ENCODE measurements around the gene PRDM8. TPM values are rescaled to one million over a fixed set of nuclear protein-coding genes. Genes with fewer than 3 reads are reported as not detected.
A peak's percentile ranks its signal among the peaks of the same experiment; 100 is the strongest.

Gene PRDM8
- total and polyA plus RNA-seq, 2 experiments from 2014 or later: 0.65 to 1.8 TPM

DNA sequence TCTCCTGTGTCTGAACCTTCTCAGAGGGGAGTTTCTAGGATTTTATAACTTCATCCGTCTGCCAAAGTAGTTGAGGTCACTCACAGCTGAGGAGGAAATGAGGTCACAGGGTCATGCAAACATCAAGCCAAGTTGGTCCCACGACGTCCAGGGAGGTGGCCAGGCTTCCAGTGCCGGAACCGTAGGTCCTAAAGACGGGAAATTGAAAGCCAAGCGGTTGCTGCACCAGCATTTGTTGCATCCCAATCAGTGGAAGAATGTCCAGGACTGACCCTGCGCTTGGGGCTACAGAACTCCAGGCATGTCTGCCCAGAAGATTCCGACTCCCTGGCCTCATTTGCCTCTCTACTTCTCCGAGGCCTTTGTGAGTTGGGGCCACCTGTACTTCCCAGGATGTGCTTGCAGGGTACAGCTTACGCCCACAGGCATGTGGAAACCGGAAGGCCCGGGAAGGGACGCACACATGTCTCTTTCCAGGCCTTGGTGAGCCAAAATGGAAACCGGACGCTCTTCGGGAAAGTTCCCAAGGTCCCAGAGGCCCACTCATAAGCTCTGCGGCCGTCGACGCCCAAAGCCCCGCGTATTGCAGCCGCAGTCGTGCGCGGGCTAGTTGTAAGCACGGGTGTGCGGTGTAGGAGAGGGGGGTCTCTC, 9.3 kb downstream of the PRDM8 start:
- Histone ChIP-seq H3K4me1 (ENCODE audit: insufficient read depth) (peaks cover 7% of the 10 kb centered on the region), H3K9me2 (replicated peaks; ENCODE audit: insufficient read depth) (no peaks in the 10 kb centered on the region), H3K4me3 (no peak overlapping the region), H3K4me2 (peak overlapping the region; percentile 59), H3K27me3 (peaks cover 90% of the 10 kb centered on the region), H2AFZ (no peak overlapping the region), H3K27ac (no peak overlapping the region), H3K9me3 (ENCODE audit: low read depth) (no peaks in the 10 kb centered on the region), H3K36me3 (replicated peaks; ENCODE audit: insufficient read depth, low read depth) (no peaks in the 10 kb centered on the region), H4K20me1 (ENCODE audit: insufficient read depth, poor library complexity, severe bottlenecking) (no peaks in the 10 kb centered on the region), H3K79me2 (no peaks in the 10 kb centered on the region)
- WGBS (ENCODE audit: low lambda C conversion rate, missing lambda C conversion rate): 41% methylated on average over 29 of the region's 29 CpGs
- DNase-seq (ENCODE audit: low spot score): no peak
- TF ChIP-seq EZH2phosphoT487 (IDR thresholded peaks at IDR 0.05; ENCODE audit: low read depth, severe bottlenecking, unreplicated experiment) (no peak), EZH2 (IDR thresholded peaks at IDR 0.05; ENCODE audit: borderline replicate concordance) (no peak)
- TF ChIP-seq, protein P1, sequence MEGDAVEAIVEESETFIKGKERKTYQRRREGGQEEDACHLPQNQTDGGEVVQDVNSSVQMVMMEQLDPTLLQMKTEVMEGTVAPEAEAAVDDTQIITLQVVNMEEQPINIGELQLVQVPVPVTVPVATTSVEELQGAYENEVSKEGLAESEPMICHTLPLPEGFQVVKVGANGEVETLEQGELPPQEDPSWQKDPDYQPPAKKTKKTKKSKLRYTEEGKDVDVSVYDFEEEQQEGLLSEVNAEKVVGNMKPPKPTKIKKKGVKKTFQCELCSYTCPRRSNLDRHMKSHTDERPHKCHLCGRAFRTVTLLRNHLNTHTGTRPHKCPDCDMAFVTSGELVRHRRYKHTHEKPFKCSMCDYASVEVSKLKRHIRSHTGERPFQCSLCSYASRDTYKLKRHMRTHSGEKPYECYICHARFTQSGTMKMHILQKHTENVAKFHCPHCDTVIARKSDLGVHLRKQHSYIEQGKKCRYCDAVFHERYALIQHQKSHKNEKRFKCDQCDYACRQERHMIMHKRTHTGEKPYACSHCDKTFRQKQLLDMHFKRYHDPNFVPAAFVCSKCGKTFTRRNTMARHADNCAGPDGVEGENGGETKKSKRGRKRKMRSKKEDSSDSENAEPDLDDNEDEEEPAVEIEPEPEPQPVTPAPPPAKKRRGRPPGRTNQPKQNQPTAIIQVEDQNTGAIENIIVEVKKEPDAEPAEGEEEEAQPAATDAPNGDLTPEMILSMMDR (IDR thresholded peaks at IDR 0.05; ENCODE audit: poor library complexity): no peak

GRCh38 chr4:80207172-80207583, 9.9 kb downstream of the PRDM8 start:
- peak overlapping the region; percentile 59 for H3K4me2 ChIP-seq
- H3K27ac ChIP-seq: no peak overlapping the region
- no peak overlapping the region for H2AFZ ChIP-seq
- peaks cover 85% of the 10 kb centered on the region for H3K27me3 ChIP-seq
- H3K9me2 ChIP-seq (replicated peaks; ENCODE audit: insufficient read depth): no peaks in the 10 kb centered on the region
- TF ChIP-seq EZH2 (IDR thresholded peaks at IDR 0.05; ENCODE audit: borderline replicate concordance) (no peak), EZH2phosphoT487 (IDR thresholded peaks at IDR 0.05; ENCODE audit: low read depth, severe bottlenecking, unreplicated experiment) (no peak)
- H3K4me3 ChIP-seq: no peak overlapping the region
- H3K4me1 ChIP-seq (ENCODE audit: insufficient read depth): peaks cover 7% of the 10 kb centered on the region
- WGBS (ENCODE audit: low lambda C conversion rate, missing lambda C conversion rate): 26% methylated on average over 25 of the region's 27 CpGs
- no peaks in the 10 kb centered on the region for H3K79me2 ChIP-seq
- no peaks in the 10 kb centered on the region for H3K9me3 ChIP-seq (ENCODE audit: low read depth)
- H3K36me3 ChIP-seq (replicated peaks; ENCODE audit: insufficient read depth, low read depth): no peaks in the 10 kb centered on the region
- H4K20me1 ChIP-seq (ENCODE audit: insufficient read depth, poor library complexity, severe bottlenecking): no peaks in the 10 kb centered on the region
- peak; percentile 54 for DNase-seq (ENCODE audit: low spot score)

DNA sequence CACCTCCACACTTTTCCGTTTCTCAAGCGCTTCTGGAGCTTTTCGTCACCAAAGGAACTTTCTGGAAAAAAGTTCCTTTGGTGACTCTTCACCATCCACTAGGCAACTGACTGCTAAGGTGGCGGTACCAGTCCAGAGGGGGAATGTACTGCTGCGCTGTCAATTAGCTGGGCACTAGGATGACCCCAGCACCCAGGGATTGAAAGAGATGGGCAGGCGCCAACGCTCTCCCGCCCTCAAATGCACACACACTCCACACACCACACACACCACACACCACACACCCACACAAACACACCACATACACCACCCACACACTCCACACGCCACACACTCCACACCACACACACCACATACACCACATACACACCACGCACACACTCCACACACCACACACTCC, 10.4 kb downstream of the PRDM8 start:
- Histone ChIP-seq H3K27ac (no peak overlapping the region), H3K9me2 (replicated peaks; ENCODE audit: insufficient read depth) (no peaks in the 10 kb centered on the region), H3K9me3 (ENCODE audit: low read depth) (no peaks in the 10 kb centered on the region), H3K79me2 (no peaks in the 10 kb centered on the region), H3K36me3 (replicated peaks; ENCODE audit: insufficient read depth, low read depth) (no peaks in the 10 kb centered on the region), H3K4me3 (no peak overlapping the region), H4K20me1 (ENCODE audit: insufficient read depth, poor library complexity, severe bottlenecking) (no peaks in the 10 kb centered on the region), H3K27me3 (peaks cover 85% of the 10 kb centered on the region), H2AFZ (no peak overlapping the region), H3K4me1 (ENCODE audit: insufficient read depth) (peaks cover 7% of the 10 kb centered on the region), H3K4me2 (peak overlapping the region; percentile 59)
- no peak for DNase-seq (ENCODE audit: low spot score)
- WGBS (ENCODE audit: low lambda C conversion rate, missing lambda C conversion rate): 76% methylated on average over 10 of the region's 10 CpGs
- TF ChIP-seq, protein P1 (IDR thresholded peaks at IDR 0.05; ENCODE audit: poor library complexity): no peak
- no peak for TF ChIP-seq EZH2 (IDR thresholded peaks at IDR 0.05; ENCODE audit: borderline replicate concordance)
- TF ChIP-seq EZH2phosphoT487 (IDR thresholded peaks at IDR 0.05; ENCODE audit: low read depth, severe bottlenecking, unreplicated experiment): no peak

- Histone ChIP-seq H4K20me1 (ENCODE audit: insufficient read depth, poor library complexity, severe bottlenecking) (no peaks in the 10 kb centered on the region), H3K4me1 (ENCODE audit: insufficient read depth) (peaks cover 4% of the 10 kb centered on the region), H3K27ac (no peak overlapping the region), H2AFZ (no peak overlapping the region), H3K36me3 (replicated peaks; ENCODE audit: insufficient read depth, low read depth) (no peaks in the 10 kb centered on the region), H3K4me2 (no peak overlapping the region), H3K27me3 (peaks cover 75% of the 10 kb centered on the region), H3K79me2 (no peaks in the 10 kb centered on the region), H3K4me3 (no peak overlapping the region), H3K9me2 (replicated peaks; ENCODE audit: insufficient read depth) (no peaks in the 10 kb centered on the region), H3K9me3 (ENCODE audit: low read depth) (no peaks in the 10 kb centered on the region)
- 67% methylated on average over 4 of the region's 4 CpGs for WGBS (ENCODE audit: low lambda C conversion rate, missing lambda C conversion rate)
- TF ChIP-seq, protein P1 (IDR thresholded peaks at IDR 0.05; ENCODE audit: poor library complexity): no peak
- no peak for TF ChIP-seq EZH2 (IDR thresholded peaks at IDR 0.05; ENCODE audit: borderline replicate concordance)
- no peak for TF ChIP-seq EZH2phosphoT487 (IDR thresholded peaks at IDR 0.05; ENCODE audit: low read depth, severe bottlenecking, unreplicated experiment)
- no peak for DNase-seq (ENCODE audit: low spot score)
Observed at GRCh38 chr4:80208610-80209339, 11.5 kb downstream of the PRDM8 start.

Measured in hepatocyte (in vitro differentiated cells).